Measurements from ENCODE around the gene UBL7.

DNA sequence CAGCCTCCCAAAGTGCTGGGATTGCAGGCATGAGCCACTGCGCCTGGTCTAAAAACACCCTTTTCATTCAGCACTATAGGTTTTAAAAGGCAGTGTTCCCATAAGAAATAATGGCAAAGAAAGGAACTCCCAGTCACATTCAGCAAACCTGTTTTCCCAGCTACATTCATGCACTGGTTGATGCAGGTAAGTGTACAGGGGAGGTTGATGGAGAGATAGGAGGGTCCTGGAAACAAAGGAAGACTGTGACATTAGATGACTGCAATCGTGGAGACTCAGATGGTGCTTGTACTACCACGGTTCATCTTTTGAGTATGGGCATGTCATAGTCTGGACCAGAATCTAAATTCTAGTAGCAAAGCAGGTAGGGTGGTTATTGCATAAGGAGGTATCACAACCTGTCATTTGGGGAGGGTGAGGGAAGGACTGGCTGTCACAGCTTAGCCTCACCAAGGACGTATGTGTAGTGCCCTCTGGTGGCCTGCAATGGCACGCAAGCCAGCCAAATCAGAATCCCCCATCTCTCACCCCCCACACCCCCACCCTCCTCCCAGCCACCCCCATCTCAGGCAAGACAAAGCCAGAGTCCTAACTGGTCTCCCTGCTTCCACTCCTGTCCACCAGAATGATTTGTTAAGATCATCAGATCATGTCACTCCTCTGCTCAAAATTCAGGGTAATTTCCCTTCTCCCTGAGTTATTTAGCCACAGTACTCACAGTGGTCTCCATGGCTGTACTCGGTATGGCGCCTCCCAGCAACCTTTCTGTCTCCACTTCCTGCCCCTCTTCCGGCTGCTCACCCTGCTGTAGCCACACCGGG lies 28.8 kb upstream of the UBL7 start:
- TF ChIP-seq, protein P1, sequence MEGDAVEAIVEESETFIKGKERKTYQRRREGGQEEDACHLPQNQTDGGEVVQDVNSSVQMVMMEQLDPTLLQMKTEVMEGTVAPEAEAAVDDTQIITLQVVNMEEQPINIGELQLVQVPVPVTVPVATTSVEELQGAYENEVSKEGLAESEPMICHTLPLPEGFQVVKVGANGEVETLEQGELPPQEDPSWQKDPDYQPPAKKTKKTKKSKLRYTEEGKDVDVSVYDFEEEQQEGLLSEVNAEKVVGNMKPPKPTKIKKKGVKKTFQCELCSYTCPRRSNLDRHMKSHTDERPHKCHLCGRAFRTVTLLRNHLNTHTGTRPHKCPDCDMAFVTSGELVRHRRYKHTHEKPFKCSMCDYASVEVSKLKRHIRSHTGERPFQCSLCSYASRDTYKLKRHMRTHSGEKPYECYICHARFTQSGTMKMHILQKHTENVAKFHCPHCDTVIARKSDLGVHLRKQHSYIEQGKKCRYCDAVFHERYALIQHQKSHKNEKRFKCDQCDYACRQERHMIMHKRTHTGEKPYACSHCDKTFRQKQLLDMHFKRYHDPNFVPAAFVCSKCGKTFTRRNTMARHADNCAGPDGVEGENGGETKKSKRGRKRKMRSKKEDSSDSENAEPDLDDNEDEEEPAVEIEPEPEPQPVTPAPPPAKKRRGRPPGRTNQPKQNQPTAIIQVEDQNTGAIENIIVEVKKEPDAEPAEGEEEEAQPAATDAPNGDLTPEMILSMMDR (IDR thresholded peaks at IDR 0.05; ENCODE audit: poor library complexity): peak; percentile 69
- TF ChIP-seq EZH2 (IDR thresholded peaks at IDR 0.05; ENCODE audit: borderline replicate concordance) (no peak), EZH2phosphoT487 (IDR thresholded peaks at IDR 0.05; ENCODE audit: low read depth, severe bottlenecking, unreplicated experiment) (no peak)
